Measurements from ENCODE around the gene DYNLT4. TPM values are rescaled to one million over a fixed set of nuclear protein-coding genes. Genes with fewer than 3 reads are reported as not detected.

Gene DYNLT4
- total RNA-seq, 1 donor from 2014 or later: 0.55 TPM

GRCh38 chr1:44792736-44793502 is 14.2 kb downstream of the DYNLT4 start:
- DNase-seq (ENCODE audit: low spot score) (peak; percentile 34), ATAC-seq (no peak)

GRCh38 chr1:44790968-44791801 is 16.0 kb downstream of the DYNLT4 start:
- no peak for DNase-seq (ENCODE audit: low spot score)
- ATAC-seq: no peak

- no peak for DNase-seq (ENCODE audit: low spot score)
- no peak for ATAC-seq
These were observed 18.9 kb downstream of the DYNLT4 start, which contains the start of gene BEST4 for GRCh38 chr1:44788120-44788860. BEST4 (minus strand) TSS chr1:44788170; CDS start chr1:44787705, 465 bp downstream.

GRCh38 chr1:44787506-44787905 is 19.6 kb downstream of the DYNLT4 start:
- ATAC-seq: no peak
- DNase-seq (ENCODE audit: low spot score): no peak

GRCh38 chr1:44786841-44787426 is 20.2 kb downstream of the DYNLT4 start:
- ATAC-seq (no peak), DNase-seq (ENCODE audit: low spot score) (no peak)

- ATAC-seq (peak; percentile 81), DNase-seq (ENCODE audit: low spot score) (no peak)
These were observed 20.9 kb downstream of the DYNLT4 start for GRCh38 chr1:44786138-44786840.

GRCh38 chr1:44785501-44786137 is 21.5 kb downstream of the DYNLT4 start:
- no peak for ATAC-seq
- no peak for DNase-seq (ENCODE audit: low spot score)

GRCh38 chr1:44785029-44785380 is 22.1 kb downstream of the DYNLT4 start:
- ATAC-seq (no peak), DNase-seq (ENCODE audit: low spot score) (no peak)

GRCh38 chr1:44784094-44785028 is 22.8 kb downstream of the DYNLT4 start:
- ATAC-seq (peak; percentile 23), DNase-seq (ENCODE audit: low spot score) (no peak)

- ATAC-seq: peak; percentile 8
- no peak for DNase-seq (ENCODE audit: low spot score)
These were observed 23.5 kb downstream of the DYNLT4 start for GRCh38 chr1:44783697-44784093.

- DNase-seq (ENCODE audit: low spot score) (no peak), ATAC-seq (no peak)
These were observed 26.5 kb downstream of the DYNLT4 start for GRCh38 chr1:44780583-44781121.

GRCh38 chr1:44778705-44779576 is 28.2 kb downstream of the DYNLT4 start:
- DNase-seq (ENCODE audit: low spot score): no peak

GRCh38 chr1:44777969-44778635 is 29.0 kb downstream of the DYNLT4 start:
- DNase-seq (ENCODE audit: low spot score): no peak
- ATAC-seq: no peak

More at GRCh38 chr1:44778705-44779576, 28.2 kb downstream of the DYNLT4 start:
- ATAC-seq: no peak

GRCh38 chr1:44777547-44777946 is 29.6 kb downstream of the DYNLT4 start:
- ATAC-seq: no peak
- DNase-seq (ENCODE audit: low spot score): no peak

GRCh38 chr1:44776730-44777068 is 30.5 kb downstream of the DYNLT4 start:
- ATAC-seq: no peak

GRCh38 chr1:44775930-44776729 is 31.0 kb downstream of the DYNLT4 start:
- DNase-seq (ENCODE audit: low spot score): no peak
- ATAC-seq: no peak

More at GRCh38 chr1:44776730-44777068, 30.5 kb downstream of the DYNLT4 start:
- no peak for DNase-seq (ENCODE audit: low spot score)
